NK-92 treated with Interleukin-12 subunit alpha and Interleukin-12 subunit beta, amount 100 ng/mL, for 24 hours (cell line): ENCODE results near the gene CDH6.
"Not testable (repeated sequence)": the region's sequence is repeated elsewhere in the genome, so short reads cannot be mapped to it uniquely, and the experiment has no call there.

Source experiments
- DNase-seq: peaks from one replicate; lab custom pipeline; 2025; lab: John Stamatoyannopoulos, UW

CDH6 gene

GRCh38 chr5:31328040-31328733 is 134.7 kb downstream of the CDH6 start:
- DNase-seq = no peak

GRCh38 chr5:31329715-31330114 is 136.2 kb downstream of the CDH6 start:
- no peak for DNase-seq

- no peak for DNase-seq
Observed at GRCh38 chr5:31332160-31332559, 138.7 kb downstream of the CDH6 start.

GRCh38 chr5:31333475-31333874 is 140.0 kb downstream of the CDH6 start:
- no peak for DNase-seq

GRCh38 chr5:31334061-31334860 is 140.8 kb downstream of the CDH6 start:
- no peak for DNase-seq

GRCh38 chr5:31335456-31335855 is 142.0 kb downstream of the CDH6 start:
- no peak for DNase-seq

- no peak for DNase-seq
Observed at GRCh38 chr5:31343946-31344345, 150.5 kb downstream of the CDH6 start.

- no peak for DNase-seq
Observed at GRCh38 chr5:31346896-31347551, 153.5 kb downstream of the CDH6 start.

- DNase-seq = no peak
Observed at GRCh38 chr5:31347552-31347905, 154.0 kb downstream of the CDH6 start.

GRCh38 chr5:31350395-31350794 is 156.9 kb downstream of the CDH6 start:
- no peak for DNase-seq

- no peak for DNase-seq
Observed at GRCh38 chr5:31355337-31355736, 161.9 kb downstream of the CDH6 start.

GRCh38 chr5:31357038-31357437 is 163.6 kb downstream of the CDH6 start:
- DNase-seq = no peak

GRCh38 chr5:31359839-31360238 is 166.4 kb downstream of the CDH6 start:
- DNase-seq = no peak

GRCh38 chr5:31361234-31361633 is 167.7 kb downstream of the CDH6 start:
- no peak for DNase-seq

GRCh38 chr5:31361704-31362528 is 168.4 kb downstream of the CDH6 start:
- not testable (repeated sequence) for DNase-seq

GRCh38 chr5:31362529-31362900 is 169.0 kb downstream of the CDH6 start:
- no peak for DNase-seq

GRCh38 chr5:31362931-31363568 is 169.6 kb downstream of the CDH6 start:
- DNase-seq = no peak

- DNase-seq = no peak
Observed at GRCh38 chr5:31364881-31365636, 171.6 kb downstream of the CDH6 start.

GRCh38 chr5:31365776-31366175 is 172.3 kb downstream of the CDH6 start:
- DNase-seq = no peak

GRCh38 chr5:31366941-31367340 is 173.5 kb downstream of the CDH6 start:
- no peak for DNase-seq

GRCh38 chr5:31372124-31372523 is 178.6 kb downstream of the CDH6 start:
- no peak for DNase-seq
